ENCODE results near the gene GON4L.
"Not testable (repeated sequence)": the region's sequence is repeated elsewhere in the genome, so short reads cannot be mapped to it uniquely, and the experiment has no call there.

The GON4L gene

DNA sequence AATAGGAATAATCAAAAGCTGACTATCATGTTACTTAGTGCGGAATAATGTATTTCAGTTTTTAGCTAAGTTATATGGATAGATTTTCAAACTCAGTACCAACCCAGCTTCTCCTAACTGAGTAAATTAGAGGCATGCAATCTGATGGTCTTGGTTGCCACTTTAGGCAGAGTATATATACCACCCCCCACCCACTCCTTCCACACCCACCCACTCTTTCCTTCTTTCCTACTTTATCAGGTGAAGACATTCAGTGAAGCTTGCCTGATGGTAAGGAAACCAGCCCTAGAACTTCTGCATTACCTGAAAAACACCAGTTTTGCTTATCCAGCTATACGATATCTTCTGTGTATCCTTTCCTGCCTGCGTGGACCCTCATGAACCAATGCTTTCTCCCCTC lies 131.9 kb downstream of the GON4L start:
- Histone ChIP-seq H3K4me3 (IDR thresholded peaks at IDR 0.05; ENCODE audit: insufficient read depth, low read depth, low read length) (no peak overlapping the region), H3K4me1 (ENCODE audit: low read depth, poor library complexity, severe bottlenecking) (no peaks in the 10 kb centered on the region), H3K9ac (no peak overlapping the region), H4K20me1 (ENCODE audit: insufficient read depth) (no peaks in the 10 kb centered on the region; the same call in 1 of the 2 replicates), H3K27ac (no peak overlapping the region), H2AFZ (ENCODE audit: low read depth) (no peak overlapping the region), H3K27me3 (ENCODE audit: insufficient read depth, low read depth) (no peaks in the 10 kb centered on the region), H3K4me2 (no peak overlapping the region), H3K79me2 (ENCODE audit: insufficient read depth, low read depth) (peaks cover 21% of the 10 kb centered on the region; the same call in 1 of the 2 replicates), H3K36me3 (ENCODE audit: insufficient read depth) (peaks cover 37% of the 10 kb centered on the region; the same call in 1 of the 2 replicates)
- TF ChIP-seq CTCF (conservative IDR thresholded peaks at IDR 0.05; ENCODE audit: low read depth, low read length): no peak

GRCh38 chr1:155719703-155720102 lies 137.3 kb downstream of the GON4L start:
- H3K4me1 ChIP-seq (ENCODE audit: low read depth, poor library complexity, severe bottlenecking): peaks cover 22% of the 10 kb centered on the region
- TF ChIP-seq CTCF (conservative IDR thresholded peaks at IDR 0.05; ENCODE audit: low read depth, low read length): no peak
- peaks cover 10% of the 10 kb centered on the region; the same call in 1 of the 2 replicates for H4K20me1 ChIP-seq (ENCODE audit: insufficient read depth)
- no peak overlapping the region for H2AFZ ChIP-seq (ENCODE audit: low read depth)
- H3K4me3 ChIP-seq (IDR thresholded peaks at IDR 0.05; ENCODE audit: insufficient read depth, low read depth, low read length): no peak overlapping the region
- H3K27me3 ChIP-seq (ENCODE audit: insufficient read depth, low read depth): no peaks in the 10 kb centered on the region
- no peak overlapping the region for H3K27ac ChIP-seq
- H3K36me3 ChIP-seq (ENCODE audit: insufficient read depth): peaks cover 31% of the 10 kb centered on the region
- no peak overlapping the region for H3K9ac ChIP-seq
- peaks cover 71% of the 10 kb centered on the region for H3K79me2 ChIP-seq (ENCODE audit: insufficient read depth, low read depth)
- no peak overlapping the region for H3K4me2 ChIP-seq

DNA sequence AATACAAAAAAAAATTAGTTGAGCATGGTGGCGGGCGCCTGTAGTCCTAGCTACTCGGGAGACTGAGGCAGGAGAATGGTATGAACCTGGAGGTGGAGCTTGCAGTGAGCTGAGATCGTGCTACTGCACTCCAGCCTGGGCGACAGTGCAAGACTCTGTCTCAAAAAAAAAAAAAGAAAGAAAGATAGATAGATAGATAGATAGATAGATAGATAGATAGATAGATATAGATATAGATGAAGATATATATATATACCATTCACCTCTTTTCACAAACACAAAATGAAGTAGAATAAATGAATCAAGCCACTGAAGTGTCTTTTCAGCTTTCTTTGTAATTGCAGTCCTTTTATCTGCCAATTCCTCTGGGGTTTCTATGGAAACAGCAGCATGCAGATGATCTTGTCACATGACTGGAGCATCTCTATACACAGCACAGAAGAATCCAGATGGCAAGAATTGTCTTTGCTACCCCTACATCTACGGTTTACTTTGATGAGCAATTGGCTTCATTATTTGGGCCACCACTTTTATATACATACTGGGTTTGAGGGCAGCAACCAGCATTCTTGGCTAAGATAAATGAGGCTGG lies 138.4 kb downstream of the GON4L start:
- Histone ChIP-seq H3K36me3 (ENCODE audit: insufficient read depth) (peaks cover 37% of the 10 kb centered on the region), H3K4me1 (ENCODE audit: low read depth, poor library complexity, severe bottlenecking) (peaks cover 22% of the 10 kb centered on the region), H3K79me2 (ENCODE audit: insufficient read depth, low read depth) (peaks cover 79% of the 10 kb centered on the region)
- H3K27me3 ChIP-seq (ENCODE audit: insufficient read depth, low read depth); H3K9ac ChIP-seq; H4K20me1 ChIP-seq (ENCODE audit: insufficient read depth); H3K27ac ChIP-seq; H3K4me3 ChIP-seq (IDR thresholded peaks at IDR 0.05; ENCODE audit: insufficient read depth, low read depth, low read length); H3K4me2 ChIP-seq; H2AFZ ChIP-seq (ENCODE audit: low read depth): not testable (repeated sequence)

DNA sequence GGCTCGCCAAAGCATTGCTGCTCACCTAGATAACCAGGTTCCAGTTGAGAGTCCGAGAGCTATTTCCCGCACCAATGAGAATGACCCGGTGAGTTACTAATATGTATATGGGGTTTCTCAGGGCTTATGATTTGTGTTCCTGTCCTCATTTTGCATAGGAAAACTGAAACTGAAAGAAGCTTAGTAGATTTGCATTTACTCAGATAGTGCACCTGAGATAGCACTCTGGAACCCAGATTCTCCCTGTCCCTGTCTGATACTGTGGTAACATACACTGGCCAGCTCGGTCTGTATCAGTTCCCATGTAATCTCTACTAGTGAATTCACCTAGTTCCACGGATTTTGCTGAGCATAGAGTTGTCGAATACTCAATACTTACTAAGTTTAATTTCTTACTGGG lies 140.0 kb downstream of the GON4L start:
- no peak overlapping the region for H3K9ac ChIP-seq
- H2AFZ ChIP-seq (ENCODE audit: low read depth): no peak overlapping the region
- peaks cover 37% of the 10 kb centered on the region for H3K36me3 ChIP-seq (ENCODE audit: insufficient read depth)

More for the DNA sequence above, 140.0 kb downstream of the GON4L start:
- peak overlapping the region; percentile 13 for H3K4me3 ChIP-seq (IDR thresholded peaks at IDR 0.05; ENCODE audit: insufficient read depth, low read depth, low read length)
- no peak for TF ChIP-seq CTCF (conservative IDR thresholded peaks at IDR 0.05; ENCODE audit: low read depth, low read length)
- peak overlapping the region; percentile 3; the same call in 1 of the 2 replicates for H3K27ac ChIP-seq
- peaks cover 22% of the 10 kb centered on the region for H3K4me1 ChIP-seq (ENCODE audit: low read depth, poor library complexity, severe bottlenecking)
- peaks cover 16% of the 10 kb centered on the region; the same call in 1 of the 2 replicates for H4K20me1 ChIP-seq (ENCODE audit: insufficient read depth)
- peak overlapping the region; percentile 22 for H3K4me2 ChIP-seq
- no peaks in the 10 kb centered on the region for H3K27me3 ChIP-seq (ENCODE audit: insufficient read depth, low read depth)
- H3K79me2 ChIP-seq (ENCODE audit: insufficient read depth, low read depth): peaks cover 89% of the 10 kb centered on the region
